Spleen (tissue), 11 donors: ENCODE measurements around the gene CETP. TPM values are rescaled to one million over a fixed set of nuclear protein-coding genes. Genes with fewer than 3 reads are reported as not detected.
A peak's percentile ranks its signal among the peaks of the same experiment; 100 is the strongest.

Source experiments
- DNase-seq: peaks from one replicate; pipeline ENCODE4 v3.0.0-alpha.2; 2020
- H3K27ac ChIP-seq, 8 donors: fragments of 200-600 bp; sonication (generic) in 7 of 8; 1 replicate in 4 of 8; 2 replicates in 4 of 8; pipeline versions ENCODE4 v1.5.0 to v1.8.0; 2016 to 2021; ENCODE audit warnings: inconsistent platforms in 4 of 8, mild to moderate bottlenecking in 4 of 8, moderate library complexity in 1 of 8
- H3K27me3 ChIP-seq, 7 donors: fragments of 200-600 bp; sonication (generic) in 6 of 7; replicated peaks in 1 of 7; 1 replicate in 4 of 7; 2 replicates in 3 of 7; pipeline versions ENCODE4 v1.5.0 to v1.8.0; 2016 to 2021; ENCODE audit warnings: inconsistent platforms in 3 of 7, mild to moderate bottlenecking in 1 of 7
- H3K36me3 ChIP-seq, 6 donors: fragments of 200-600 bp; sonication (generic) in 5 of 6; 1 replicate in 4 of 6; 2 replicates in 2 of 6; pipeline versions ENCODE4 v1.5.0 to v1.8.0; 2016 to 2021; ENCODE audit warnings: inconsistent platforms in 2 of 6
- H3K4me1 ChIP-seq, 6 donors: fragments of 200-600 bp; sonication (generic) in 5 of 6; 1 replicate in 3 of 6; 2 replicates in 3 of 6; pipeline versions ENCODE4 v1.5.0 to v1.8.0; 2016 to 2021; ENCODE audit warnings: inconsistent platforms in 3 of 6
- H3K4me3 ChIP-seq, 8 donors: fragments of 200-600 bp; sonication (generic) in 7 of 8; 1 replicate in 4 of 8; 2 replicates in 4 of 8; pipeline versions ENCODE4 v1.5.0 to v1.8.0; 2016 to 2021; ENCODE audit warnings: inconsistent platforms in 4 of 8, mild to moderate bottlenecking in 4 of 8, moderate library complexity in 2 of 8
- H3K9me3 ChIP-seq, 8 donors: fragments of 200-600 bp; sonication (generic) in 7 of 8; 1 replicate in 4 of 8; 2 replicates in 4 of 8; pipeline versions ENCODE4 v1.5.0 to v1.8.0; 2016 to 2021; ENCODE audit warnings: inconsistent platforms in 4 of 8
- CTCF ChIP-seq, 11 experiments: fragments of 200-600 bp in 7 of 11; fragments of 450-650 bp in 4 of 11; sonication (generic) in 4 of 11; IDR thresholded peaks in 8 of 11; conservative IDR thresholded peaks in 3 of 11; 1 replicate in 7 of 11; 2 replicates in 4 of 11; pipeline versions ENCODE4 v1.4.0 to v1.8.0; 2016 to 2021; ENCODE audit warnings: antibody characterized with exemption in 11 of 11, inconsistent platforms in 4 of 11, mild to moderate bottlenecking in 1 of 11
- POLR2A ChIP-seq, 3 donors: fragments of 450-650 bp; IDR thresholded peaks; one replicate each; pipeline ENCODE4 v1.5.1; 2017; ENCODE audit warnings: antibody characterized with exemption in 3 of 3, mild to moderate bottlenecking in 1 of 3
- POLR2AphosphoS5 ChIP-seq, 3 donors: sonication (generic); formaldehyde crosslinking; IDR thresholded peaks; one replicate each; pipeline ENCODE4 v1.5.1; 2017; ENCODE audit warnings: antibody characterized with exemption in 3 of 3
- WGBS, 5 donors: extraction: QIAGEN DNeasy Blood & Tissue Kit in 3 of 5; methylation state at CpG; one replicate each; pipeline versions ENCODE4 v1.1.5 to v1.1.7; 2013 to 2018; 5-methylcytosine and 5-hydroxymethylcytosine counted together
- intact Hi-C: fragments of 100-400 bp; cut with DNase I; formaldehyde crosslinking; loops from one replicate; pipeline ENCODE4 v1.15.0; 2023; ENCODE audit warnings: low total_unique reads
- polyA plus RNA-seq, 3 donors: library from polyadenylated mRNA; stranded (reverse); fragments of 200-250 nt; gene quantifications; one replicate each; pipeline ENCODE4 v1.2.1, GENCODE V29; 2013
- total RNA-seq, 7 donors: library from RNA; depleted of rRNA in 3 of 7; stranded (reverse); fragments of >200 nt in 3 of 7; fragmentation: NEBNext Ultra II Directional in 4 of 7; extraction: Animal tissue kit (Norgen Biotek cat#: 25700) in 4 of 7; gene quantifications; one replicate each; pipeline versions ENCODE4 v1.1.0 to v1.2.1, GENCODE V29; 2016 to 2021
- donor health status: healthy with polysubstance abuse.
- donor health status: DM: no; HTN: no; CAD: no; lungs with moderate emphysema.
- donor health status: DM: no; HTN: no; CAD: no.
- donor health status: Bipolar disorder and iron deficiency.
- donor health status: healthy.
- donor health status: DM: no; HTN: no; CAD: no.
- donor health status: DM: yes; HTN: yes; CAD: no.

Gene CETP
- total and polyA plus RNA-seq, 10 donors = 7.6 to 73.8 (median 32.0) TPM

GRCh38 chr16:57025941-57026777 lies 64.4 kb downstream of the CETP start:
- H3K4me1 ChIP-seq = peaks cover 0 to 78% (median 44%) of the 10 kb centered on the region in 6 donors
- DNase-seq = peak; percentile 82
- WGBS, 5 donors = 47 to 81% (median 66%) methylated on average over 20 to 21 of the region's 21 CpGs

GRCh38 chr16:57026778-57027062 lies 65.0 kb downstream of the CETP start:
- Histone ChIP-seq H3K36me3 (peaks cover 0 to 100% (median 59%) of the 10 kb centered on the region in 6 donors), H3K4me1 (peaks cover 0 to 72% (median 45%) of the 10 kb centered on the region in 6 donors), H3K9me3 (no peaks in the 10 kb centered on the region), H3K27me3 (no peaks in the 10 kb centered on the region), H3K27ac (peak overlapping the region in 4 of 8 donors; percentile 48 to 82 (median 70)), H3K4me3 (no peak overlapping the region)
- intact Hi-C loops = no loop called here
- DNase-seq = peak; percentile 43
- TF ChIP-seq POLR2A (IDR thresholded peaks at IDR 0.05) (no peak), POLR2AphosphoS5 (IDR thresholded peaks at IDR 0.05) (peak in 1 of 3 donors; percentile 2), CTCF (IDR thresholded peaks at IDR 0.05 in 8 of 11, conservative IDR thresholded peaks at IDR 0.05 in 3 of 11) (no peak)
- 87 to 98% (median 97%) methylated on average over 3 of the region's 3 CpGs for WGBS, 5 donors

More at GRCh38 chr16:57025941-57026777, 64.4 kb downstream of the CETP start:
- Histone ChIP-seq H3K27ac (peak overlapping the region in 5 of 8 donors; percentile 29 to 82 (median 65)), H3K27me3 (no peaks in the 10 kb centered on the region), H3K36me3 (peaks cover 0 to 100% (median 59%) of the 10 kb centered on the region in 6 donors), H3K9me3 (no peaks in the 10 kb centered on the region), H3K4me3 (no peak overlapping the region)
- intact Hi-C loops = no loop called here
- no peak for TF ChIP-seq CTCF (IDR thresholded peaks at IDR 0.05 in 8 of 11, conservative IDR thresholded peaks at IDR 0.05 in 3 of 11)
- TF ChIP-seq POLR2AphosphoS5 (IDR thresholded peaks at IDR 0.05) = peak in 2 of 3 donors; percentile 13 to 67
- TF ChIP-seq POLR2A (IDR thresholded peaks at IDR 0.05) = no peak

DNA sequence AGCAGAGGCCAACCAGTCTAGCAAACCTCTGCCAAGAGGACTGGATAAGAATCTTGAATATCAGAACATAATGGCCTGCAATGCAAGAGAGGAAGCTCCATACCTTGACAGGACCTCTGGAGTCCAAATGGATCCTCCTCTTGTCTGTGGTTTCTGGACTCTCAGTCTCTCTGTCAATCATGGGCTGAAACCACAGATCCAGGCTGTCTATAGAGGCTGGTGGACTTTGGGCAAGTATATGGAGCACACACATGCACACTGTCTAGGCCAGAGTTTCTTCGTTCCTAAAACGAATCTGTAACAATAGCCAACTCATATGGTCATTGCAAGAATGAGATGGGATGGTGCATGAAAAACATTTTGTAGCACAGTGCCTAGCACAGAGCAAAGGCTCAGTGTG lies 65.3 kb downstream of the CETP start:
- DNase-seq = no peak
- peaks cover 0 to 69% (median 44%) of the 10 kb centered on the region in 6 donors for H3K4me1 ChIP-seq
- H3K27ac ChIP-seq = peak overlapping the region in 2 of 8 donors; percentile 76 to 82
- TF ChIP-seq POLR2A (IDR thresholded peaks at IDR 0.05) = no peak
- TF ChIP-seq POLR2AphosphoS5 (IDR thresholded peaks at IDR 0.05) = no peak
- TF ChIP-seq CTCF (IDR thresholded peaks at IDR 0.05 in 8 of 11, conservative IDR thresholded peaks at IDR 0.05 in 3 of 11) = no peak
- H3K9me3 ChIP-seq = no peaks in the 10 kb centered on the region
- H3K4me3 ChIP-seq = no peak overlapping the region
- H3K36me3 ChIP-seq = peaks cover 0 to 100% (median 59%) of the 10 kb centered on the region in 6 donors
- no peaks in the 10 kb centered on the region for H3K27me3 ChIP-seq
- 96 to 98% (median 97%) methylated on average over 2 of the region's 2 CpGs for WGBS, 5 donors
- intact Hi-C loops = no loop called here

GRCh38 chr16:57028086-57028485 lies 66.3 kb downstream of the CETP start:
- peak; percentile 65 for DNase-seq
- H3K36me3 ChIP-seq = peaks cover 0 to 100% (median 59%) of the 10 kb centered on the region in 6 donors
- intact Hi-C loops = no loop called here

More at GRCh38 chr16:57028086-57028485, 66.3 kb downstream of the CETP start:
- TF ChIP-seq POLR2AphosphoS5 (IDR thresholded peaks at IDR 0.05) = no peak
- TF ChIP-seq POLR2A (IDR thresholded peaks at IDR 0.05) = no peak
- TF ChIP-seq CTCF (IDR thresholded peaks at IDR 0.05 in 8 of 11, conservative IDR thresholded peaks at IDR 0.05 in 3 of 11) = no peak
- H3K27ac ChIP-seq = peak overlapping the region in 3 of 8 donors; percentile 27 to 76 (median 41)
- H3K4me3 ChIP-seq = no peak overlapping the region
- H3K27me3 ChIP-seq = no peaks in the 10 kb centered on the region
- peaks cover 0 to 59% (median 36%) of the 10 kb centered on the region in 6 donors for H3K4me1 ChIP-seq
- no peaks in the 10 kb centered on the region for H3K9me3 ChIP-seq
- 65 to 75% (median 67%) methylated on average over 4 of the region's 4 CpGs for WGBS, 5 donors
